ENCODE results near the gene BAIAP2. TPM values are rescaled to one million over a fixed set of nuclear protein-coding genes. Genes with fewer than 3 reads are reported as not detected.
"Not testable (repeated sequence)": the region's sequence is repeated elsewhere in the genome, so short reads cannot be mapped to it uniquely, and the experiment has no call there.

The BAIAP2 gene
- total RNA-seq, 1 experiment from 2014 or later: 57.7 TPM

GRCh38 chr17:81144423-81144781 is 109.5 kb downstream of the BAIAP2 start:
- Mint-ChIP-seq H3K27ac (ENCODE audit: unreplicated experiment) (no peak overlapping the region), H3K36me3 (ENCODE audit: insufficient read depth, unreplicated experiment) (peaks cover 3% of the 10 kb centered on the region), H3K9me3 (ENCODE audit: unreplicated experiment) (no peaks in the 10 kb centered on the region), H3K4me1 (ENCODE audit: low read depth, unreplicated experiment) (no peaks in the 10 kb centered on the region), H3K27me3 (ENCODE audit: insufficient read depth, unreplicated experiment) (no peaks in the 10 kb centered on the region), H3K4me3 (ENCODE audit: unreplicated experiment) (no peak overlapping the region)
- no TSS peak for BruUV-seq (replicated peaks)
- Histone ChIP-seq H3K9me3 (no peaks in the 10 kb centered on the region), H3K4me3 (ENCODE audit: low read depth, low read length) (no peak overlapping the region), H3K4me1 (peaks cover 6% of the 10 kb centered on the region), H3K27me3 (replicated peaks; ENCODE audit: control insufficient read depth, insufficient read depth, low read length) (no peaks in the 10 kb centered on the region), H3K36me3 (ENCODE audit: control insufficient read depth, insufficient read depth, low read length) (no peaks in the 10 kb centered on the region)
- intact Hi-C loops (cut with micrococcal nuclease; ENCODE audit: unreplicated experiment): no loop called here
- no peak for TF ChIP-seq CTCF (IDR thresholded peaks at IDR 0.05; ENCODE audit: insufficient read depth in 1 of 2, low read depth in 1 of 2, low read length in 1 of 2, severe bottlenecking in 1 of 2, unreplicated experiment in 1 of 2)
- ChIA-PET CTCF (interaction anchor here (1.2 to 1.3 kb wide), 2 partner anchors 47 to 79 kb away, joined by 3 to 4 read pairs; partner anchors contain the start of gene CEP131), POLR2A (no interaction called here)
- no peak for DNase-seq

DNA sequence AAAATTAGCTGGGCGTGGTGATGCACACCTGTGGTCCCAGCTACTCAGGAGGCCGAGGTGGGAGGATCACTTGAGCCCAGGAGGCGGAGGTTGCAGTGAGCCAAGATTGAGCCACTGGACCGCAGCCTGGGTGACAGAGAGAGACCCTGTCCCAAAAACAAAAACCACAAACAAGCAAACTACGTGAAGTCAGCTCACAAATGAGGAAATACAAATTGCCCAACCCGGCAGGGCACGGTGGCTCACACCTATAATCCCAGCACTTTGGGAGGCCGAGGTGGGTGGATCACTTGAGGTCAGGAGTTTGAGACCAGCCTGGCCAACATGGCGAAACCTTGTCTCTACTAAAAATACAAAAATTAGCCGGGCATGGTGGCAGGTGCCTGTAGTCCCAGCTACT is 111.3 kb downstream of the BAIAP2 start:
- POLR2A ChIA-PET; H3K4me1 Mint-ChIP-seq (ENCODE audit: low read depth, unreplicated experiment); H3K27me3 Mint-ChIP-seq (ENCODE audit: insufficient read depth, unreplicated experiment); BruUV-seq (replicated peaks); intact Hi-C loops (cut with micrococcal nuclease; ENCODE audit: unreplicated experiment); H3K4me3 Mint-ChIP-seq (ENCODE audit: unreplicated experiment); H3K9me3 ChIP-seq; H3K27me3 ChIP-seq (replicated peaks; ENCODE audit: control insufficient read depth, insufficient read depth, low read length); H3K4me3 ChIP-seq (ENCODE audit: low read depth, low read length); DNase-seq; H3K4me1 ChIP-seq; H3K36me3 Mint-ChIP-seq (ENCODE audit: insufficient read depth, unreplicated experiment); H3K9me3 Mint-ChIP-seq (ENCODE audit: unreplicated experiment); H3K36me3 ChIP-seq (ENCODE audit: control insufficient read depth, insufficient read depth, low read length); H3K27ac Mint-ChIP-seq (ENCODE audit: unreplicated experiment): not testable (repeated sequence)
- CTCF ChIA-PET: interaction anchor here (0.7 kb wide), 2 partner anchors 12 to 34 kb away, joined by 4 to 6 read pairs; no protein-coding TSS in a partner anchor

- CTCF ChIA-PET: interaction anchor here (0.7 kb wide), 1 partner anchor 18 kb away, joined by 3 read pairs; no protein-coding TSS in a partner anchor
- H3K4me3 Mint-ChIP-seq (ENCODE audit: unreplicated experiment): no peak overlapping the region
- POLR2A ChIA-PET: no interaction called here
- DNase-seq: no peak
- H3K27me3 Mint-ChIP-seq (ENCODE audit: insufficient read depth, unreplicated experiment): no peaks in the 10 kb centered on the region
- Histone ChIP-seq H3K36me3 (ENCODE audit: control insufficient read depth, insufficient read depth, low read length) (no peaks in the 10 kb centered on the region), H3K4me3 (ENCODE audit: low read depth, low read length) (no peak overlapping the region), H3K9me3 (no peaks in the 10 kb centered on the region), H3K27me3 (replicated peaks; ENCODE audit: control insufficient read depth, insufficient read depth, low read length) (no peaks in the 10 kb centered on the region), H3K4me1 (peaks cover 5% of the 10 kb centered on the region)
- H3K36me3 Mint-ChIP-seq (ENCODE audit: insufficient read depth, unreplicated experiment): no peaks in the 10 kb centered on the region
- no TSS peak for BruUV-seq (replicated peaks)
- no peak overlapping the region for H3K27ac Mint-ChIP-seq (ENCODE audit: unreplicated experiment)
- intact Hi-C loops (cut with micrococcal nuclease; ENCODE audit: unreplicated experiment): no loop called here
- H3K4me1 Mint-ChIP-seq (ENCODE audit: low read depth, unreplicated experiment): no peaks in the 10 kb centered on the region
- TF ChIP-seq CTCF (IDR thresholded peaks at IDR 0.05; ENCODE audit: insufficient read depth in 1 of 2, low read depth in 1 of 2, low read length in 1 of 2, severe bottlenecking in 1 of 2, unreplicated experiment in 1 of 2): no peak
- H3K9me3 Mint-ChIP-seq (ENCODE audit: unreplicated experiment): no peaks in the 10 kb centered on the region
These were observed 112.8 kb downstream of the BAIAP2 start for GRCh38 chr17:81147701-81148100.

DNA sequence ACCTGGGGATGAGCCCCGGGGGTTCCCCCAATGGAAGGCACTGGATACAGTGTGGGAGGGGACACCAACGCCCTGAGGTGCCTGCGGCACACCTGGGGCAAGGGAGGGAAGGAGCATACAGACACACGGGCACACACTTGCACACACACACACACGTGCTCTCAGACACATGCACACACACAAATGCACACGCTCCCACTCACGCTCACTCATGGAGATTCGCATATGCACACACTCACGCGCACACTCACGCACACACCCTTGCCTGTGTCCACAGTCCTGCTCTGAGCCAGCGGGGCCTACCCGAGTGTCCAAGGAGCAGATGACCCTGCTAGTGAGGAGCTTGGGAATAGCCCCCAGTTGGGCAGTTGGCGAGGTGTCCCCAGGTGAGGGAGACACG is 113.6 kb downstream of the BAIAP2 start:
- DNase-seq: no peak
- Histone ChIP-seq H3K9me3 (no peaks in the 10 kb centered on the region), H3K27me3 (replicated peaks; ENCODE audit: control insufficient read depth, insufficient read depth, low read length) (no peaks in the 10 kb centered on the region), H3K4me1 (no peaks in the 10 kb centered on the region), H3K36me3 (ENCODE audit: control insufficient read depth, insufficient read depth, low read length) (no peaks in the 10 kb centered on the region), H3K4me3 (ENCODE audit: low read depth, low read length) (no peak overlapping the region)
- no peaks in the 10 kb centered on the region for H3K27me3 Mint-ChIP-seq (ENCODE audit: insufficient read depth, unreplicated experiment)
- H3K36me3 Mint-ChIP-seq (ENCODE audit: insufficient read depth, unreplicated experiment): no peaks in the 10 kb centered on the region
- no peak overlapping the region for H3K4me3 Mint-ChIP-seq (ENCODE audit: unreplicated experiment)
- H3K4me1 Mint-ChIP-seq (ENCODE audit: low read depth, unreplicated experiment): no peaks in the 10 kb centered on the region
- intact Hi-C loops (cut with micrococcal nuclease; ENCODE audit: unreplicated experiment): no loop called here
- no TSS peak for BruUV-seq (replicated peaks)
- POLR2A ChIA-PET: no interaction called here
- CTCF ChIA-PET: interaction anchor here (0.7 kb wide), 1 partner anchor 19 kb away, joined by 3 read pairs; no protein-coding TSS in a partner anchor
- no peaks in the 10 kb centered on the region for H3K9me3 Mint-ChIP-seq (ENCODE audit: unreplicated experiment)
- H3K27ac Mint-ChIP-seq (ENCODE audit: unreplicated experiment): no peak overlapping the region
- no peak for TF ChIP-seq CTCF (IDR thresholded peaks at IDR 0.05; ENCODE audit: insufficient read depth in 1 of 2, low read depth in 1 of 2, low read length in 1 of 2, severe bottlenecking in 1 of 2, unreplicated experiment in 1 of 2)

Data from Caco-2 (cell line).